SK-N-SH treated with all-trans-retinoic acid at 6 μM for 48 hours (cell line): Measurements from ENCODE around the gene CHMP1A.

Experiments
- ARNTL ChIP-seq: fragments of 450-650 bp; formaldehyde crosslinking; IDR thresholded peaks from 2 replicates; pipeline ENCODE4 v1.5.0; 2020; ENCODE audit warnings: low read depth, mild to moderate bottlenecking, moderate library complexity, borderline replicate concordance
- BACH2 ChIP-seq: fragments of 250-450 bp; sonication (Bioruptor Pico); IDR thresholded peaks from 2 replicates; pipeline ENCODE4 v1.9.0; 2021; ENCODE audit warnings: mild to moderate bottlenecking, borderline replicate concordance
- CREB5 ChIP-seq: fragments of 250-450 bp; sonication (Bioruptor Pico); IDR thresholded peaks from 2 replicates; pipeline ENCODE4 v1.5.1; 2020; ENCODE audit warnings: low read depth, mild to moderate bottlenecking, moderate library complexity
- CSDC2 ChIP-seq: fragments of 250-450 bp; sonication (Bioruptor Pico); IDR thresholded peaks from 2 replicates; pipeline ENCODE4 v1.5.0; 2020; ENCODE audit warnings: mild to moderate bottlenecking, moderate library complexity
- CSRNP3 ChIP-seq: fragments of 250-450 bp; sonication (Bioruptor Pico); IDR thresholded peaks from 2 replicates; pipeline ENCODE4 v1.5.1; 2021; ENCODE audit warnings: mild to moderate bottlenecking, moderate library complexity
- GLIS3 ChIP-seq: fragments of 250-450 bp; sonication (Bioruptor Pico); IDR thresholded peaks from 2 replicates; pipeline ENCODE4 v1.5.0; 2020; ENCODE audit warnings: mild to moderate bottlenecking, moderate library complexity
- PATZ1 ChIP-seq: fragments of 250-450 bp; sonication (Bioruptor Pico); IDR thresholded peaks from 2 replicates; pipeline ENCODE4 v1.8.0; 2020; ENCODE audit warnings: mild to moderate bottlenecking, moderate library complexity, borderline replicate concordance
- RARB ChIP-seq: fragments of 250-450 bp; sonication (Bioruptor Pico); IDR thresholded peaks from 2 replicates; pipeline ENCODE4 v1.8.0; 2021; ENCODE audit warnings: mild to moderate bottlenecking, moderate library complexity
- ZC3H10 ChIP-seq: fragments of 250-450 bp; sonication (Bioruptor Pico); IDR thresholded peaks from 2 replicates; pipeline ENCODE4 v1.5.1; 2021; ENCODE audit warnings: mild to moderate bottlenecking, moderate library complexity
- ZFP3 ChIP-seq: fragments of 250-450 bp; sonication (Bioruptor Pico); IDR thresholded peaks from 2 replicates; pipeline ENCODE4 v1.5.0; 2020; ENCODE audit warnings: mild to moderate bottlenecking, moderate library complexity

GRCh38 chr16:89642574-89642973 is 14.9 kb downstream of the CHMP1A start:
- TF ChIP-seq GLIS3 (CRISPR knock-in tag): no peak
- TF ChIP-seq CSDC2 (CRISPR knock-in tag): no peak
- TF ChIP-seq ZFP3 (CRISPR knock-in tag): no peak
- no peak for TF ChIP-seq BACH2 (CRISPR knock-in tag)
- TF ChIP-seq PATZ1 (CRISPR knock-in tag): no peak
- no peak for TF ChIP-seq CSRNP3 (CRISPR knock-in tag)
- TF ChIP-seq RARB (CRISPR knock-in tag): no peak
- TF ChIP-seq ZC3H10 (CRISPR knock-in tag): no peak
- TF ChIP-seq CREB5 (CRISPR knock-in tag): no peak
- no peak for TF ChIP-seq ARNTL (CRISPR knock-in tag)
